ENCODE measurements around the gene KLF3. TPM values are rescaled to one million over a fixed set of nuclear protein-coding genes. Genes with fewer than 3 reads are reported as not detected.

KLF3 gene
- total RNA-seq, 1 donor from 2014 or later = 24.8 TPM

- TF ChIP-seq, protein P1, sequence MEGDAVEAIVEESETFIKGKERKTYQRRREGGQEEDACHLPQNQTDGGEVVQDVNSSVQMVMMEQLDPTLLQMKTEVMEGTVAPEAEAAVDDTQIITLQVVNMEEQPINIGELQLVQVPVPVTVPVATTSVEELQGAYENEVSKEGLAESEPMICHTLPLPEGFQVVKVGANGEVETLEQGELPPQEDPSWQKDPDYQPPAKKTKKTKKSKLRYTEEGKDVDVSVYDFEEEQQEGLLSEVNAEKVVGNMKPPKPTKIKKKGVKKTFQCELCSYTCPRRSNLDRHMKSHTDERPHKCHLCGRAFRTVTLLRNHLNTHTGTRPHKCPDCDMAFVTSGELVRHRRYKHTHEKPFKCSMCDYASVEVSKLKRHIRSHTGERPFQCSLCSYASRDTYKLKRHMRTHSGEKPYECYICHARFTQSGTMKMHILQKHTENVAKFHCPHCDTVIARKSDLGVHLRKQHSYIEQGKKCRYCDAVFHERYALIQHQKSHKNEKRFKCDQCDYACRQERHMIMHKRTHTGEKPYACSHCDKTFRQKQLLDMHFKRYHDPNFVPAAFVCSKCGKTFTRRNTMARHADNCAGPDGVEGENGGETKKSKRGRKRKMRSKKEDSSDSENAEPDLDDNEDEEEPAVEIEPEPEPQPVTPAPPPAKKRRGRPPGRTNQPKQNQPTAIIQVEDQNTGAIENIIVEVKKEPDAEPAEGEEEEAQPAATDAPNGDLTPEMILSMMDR (IDR thresholded peaks at IDR 0.05) = no peak
- Histone ChIP-seq H3K27me3 (no peaks in the 10 kb centered on the region), H3K9me3 (ENCODE audit: low read depth) (no peaks in the 10 kb centered on the region), H4K20me1 (ENCODE audit: low read depth) (no peaks in the 10 kb centered on the region), H3K4me2 (no peak overlapping the region), H3K4me3 (no peak overlapping the region), H3K4me1 (peaks cover 4% of the 10 kb centered on the region), H2AFZ (replicated peaks) (no peak overlapping the region), H3K9ac (no peak overlapping the region), H3K36me3 (no peaks in the 10 kb centered on the region), H3F3A (ENCODE audit: low read depth) (no peaks in the 10 kb centered on the region), H3K79me2 (ENCODE audit: low read depth) (no peaks in the 10 kb centered on the region), H3K27ac (no peak overlapping the region)
- no peak overlapping the region for H3K4me3 Mint-ChIP-seq
- H3K27me3 Mint-ChIP-seq (ENCODE audit: insufficient read depth, low read depth) = peaks cover 2% of the 10 kb centered on the region
- no peak for DNase-seq (ENCODE audit: low spot score)
- H3K4me1 Mint-ChIP-seq = peaks cover 23% of the 10 kb centered on the region
- H3K9me3 Mint-ChIP-seq = peaks cover 16% of the 10 kb centered on the region
- H3K27ac Mint-ChIP-seq = no peak overlapping the region
- H3K36me3 Mint-ChIP-seq = peaks cover 6% of the 10 kb centered on the region
Observed at GRCh38 chr4:38747629-38748028, 83.6 kb downstream of the KLF3 start.

GRCh38 chr4:38749336-38749735 is 85.3 kb downstream of the KLF3 start:
- Histone ChIP-seq H3K27me3 (no peaks in the 10 kb centered on the region), H3K4me3 (no peak overlapping the region), H2AFZ (replicated peaks) (no peak overlapping the region), H3K4me2 (no peak overlapping the region), H3K79me2 (ENCODE audit: low read depth) (no peaks in the 10 kb centered on the region), H3K36me3 (no peaks in the 10 kb centered on the region), H4K20me1 (ENCODE audit: low read depth) (no peaks in the 10 kb centered on the region), H3K9ac (no peak overlapping the region), H3F3A (ENCODE audit: low read depth) (peaks cover 5% of the 10 kb centered on the region), H3K4me1 (peaks cover 7% of the 10 kb centered on the region), H3K9me3 (ENCODE audit: low read depth) (no peaks in the 10 kb centered on the region), H3K27ac (no peak overlapping the region)
- TF ChIP-seq EZH2 (IDR thresholded peaks at IDR 0.05) (no peak), EZH2phosphoT487 (IDR thresholded peaks at IDR 0.05) (no peak)
- TF ChIP-seq, protein P1 (IDR thresholded peaks at IDR 0.05) = no peak
- no peak overlapping the region for H3K27ac Mint-ChIP-seq
- H3K9me3 Mint-ChIP-seq = peaks cover 16% of the 10 kb centered on the region
- H3K27me3 Mint-ChIP-seq (ENCODE audit: insufficient read depth, low read depth) = peaks cover 2% of the 10 kb centered on the region
- DNase-seq (ENCODE audit: low spot score) = no peak
- no peak overlapping the region for H3K4me3 Mint-ChIP-seq
- H3K4me1 Mint-ChIP-seq = peaks cover 20% of the 10 kb centered on the region
- H3K36me3 Mint-ChIP-seq = peaks cover 6% of the 10 kb centered on the region

Other genes starting within 250 kb of the KLF3 start
- not detected in 2 replicates for gene TLR10, start 118.8 kb downstream of the KLF3 start, total RNA-seq (ENCODE audit: low replicate concordance)
- gene TLR1, start 140.6 kb downstream of the KLF3 start, total RNA-seq (ENCODE audit: low replicate concordance) = 0.03 TPM in 1 of 2 replicates, not detected in the other
- gene TLR6, start 192.6 kb downstream of the KLF3 start, total RNA-seq (ENCODE audit: low replicate concordance) = 0.06 and 0.07 TPM in 2 replicates
- 5.1 and 7.4 TPM in 2 replicates for gene FAM114A1, start 203.6 kb downstream of the KLF3 start, total RNA-seq (ENCODE audit: low replicate concordance)

Measured in neural progenitor cell (in vitro differentiated cells).